NCI-H187 (cell line): ENCODE data around the gene PRSS12.
"Not testable (repeated sequence)": the region's sequence is repeated elsewhere in the genome, so short reads cannot be mapped to it uniquely, and the experiment has no call there.

Experiments
- DNase-seq, 2 experiments: peaks; one replicate each; lab custom pipeline; 2025; lab: John Stamatoyannopoulos, UW

PRSS12 gene

DNA sequence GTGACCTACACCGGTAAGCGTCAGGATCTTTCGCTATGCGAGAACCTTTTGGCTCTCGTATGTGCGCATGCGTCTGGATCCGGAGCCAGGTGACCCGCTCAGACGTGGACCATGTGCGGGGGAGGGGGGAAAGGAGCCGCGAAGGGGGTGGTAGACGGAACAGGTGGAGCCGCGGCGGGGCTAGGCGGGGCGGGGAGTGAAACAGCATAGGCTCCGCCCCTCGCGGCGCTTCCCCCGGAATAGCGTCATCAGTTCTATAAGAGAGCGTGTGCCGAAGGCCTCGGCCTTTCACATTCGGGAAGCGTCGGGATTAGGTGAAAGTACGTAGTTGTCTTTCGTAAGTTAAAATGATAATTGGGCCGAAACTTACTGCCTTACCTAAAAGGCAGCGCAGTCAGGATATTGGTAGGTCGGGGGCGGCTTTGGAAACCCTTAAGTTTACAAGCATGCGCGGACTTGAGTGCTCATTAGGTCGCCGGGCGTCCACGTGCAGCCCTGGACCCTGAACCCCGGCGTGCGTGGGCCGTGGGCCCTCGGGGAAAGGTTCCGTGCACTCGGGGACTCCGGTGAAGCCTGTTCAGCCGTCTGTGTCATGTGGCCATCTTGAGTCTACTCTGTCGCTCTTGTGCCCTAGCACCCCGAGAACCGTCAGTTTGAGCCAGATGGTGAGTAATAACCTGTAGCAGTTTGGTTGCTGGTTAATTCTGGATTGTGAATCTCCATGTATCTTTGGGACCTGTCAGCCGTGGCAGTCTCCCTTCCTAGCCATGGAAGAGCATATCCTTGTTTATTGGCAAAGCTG, 74.1 kb downstream of the PRSS12 start:
- peak; percentile 71 to 93 for DNase-seq

DNA sequence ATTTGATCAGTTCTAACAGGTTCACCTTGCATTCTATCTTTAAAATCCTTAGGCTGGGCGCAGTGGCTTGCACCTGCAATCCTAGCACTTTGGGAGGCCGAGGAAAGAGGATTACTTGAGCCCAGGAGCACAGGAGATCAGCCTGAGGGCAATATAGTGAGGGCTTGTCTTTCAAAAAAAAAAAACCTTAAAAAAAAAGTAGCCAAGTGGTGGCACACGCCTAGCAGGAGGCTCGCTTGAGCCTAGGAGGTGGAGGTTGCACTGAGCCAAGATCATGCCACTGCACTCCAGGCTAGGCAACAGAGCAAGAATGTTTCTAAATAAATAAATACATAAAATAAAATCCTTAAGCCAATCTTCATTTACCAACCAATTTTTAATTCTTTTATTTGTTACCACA, 75.6 kb downstream of the PRSS12 start:
- DNase-seq, result no peak

DNA sequence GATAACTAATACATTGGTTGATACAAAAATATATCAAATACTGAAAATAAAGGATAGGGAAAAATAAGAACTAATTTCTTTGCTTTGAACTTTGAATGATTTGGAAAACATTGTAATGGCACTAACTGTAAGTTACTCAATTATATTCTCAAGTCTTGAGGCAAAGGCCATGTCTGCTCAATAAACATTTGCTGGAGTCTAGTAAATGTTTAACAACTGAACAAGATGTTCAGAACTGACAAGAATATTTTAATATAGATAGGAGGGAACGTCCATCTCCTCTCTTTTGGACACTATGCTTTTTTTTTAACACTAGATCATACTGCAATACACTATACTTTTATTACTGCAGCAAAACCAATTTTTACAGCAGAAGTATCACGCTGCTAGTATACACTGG, 76.2 kb downstream of the PRSS12 start:
- no peak for DNase-seq

DNA sequence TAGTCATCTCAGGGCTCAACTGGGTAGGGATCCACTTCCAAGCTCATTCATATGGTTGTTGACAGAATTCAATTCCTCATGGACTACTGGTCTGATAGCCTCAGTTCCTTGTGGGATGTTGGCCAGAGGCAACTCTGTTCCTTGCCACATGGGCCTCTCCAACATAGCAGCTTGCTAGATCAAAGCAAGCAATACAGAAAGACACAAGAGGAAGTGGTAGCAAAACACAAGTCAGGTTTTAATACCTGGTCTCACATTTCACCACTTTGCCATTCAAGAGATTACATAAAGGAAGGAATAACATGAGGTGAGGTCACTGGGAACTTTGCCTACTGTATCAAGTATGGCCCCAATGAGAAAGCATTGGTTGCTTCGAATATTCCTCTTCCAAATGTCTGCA, 79.2 kb downstream of the PRSS12 start:
- no peak for DNase-seq

DNA sequence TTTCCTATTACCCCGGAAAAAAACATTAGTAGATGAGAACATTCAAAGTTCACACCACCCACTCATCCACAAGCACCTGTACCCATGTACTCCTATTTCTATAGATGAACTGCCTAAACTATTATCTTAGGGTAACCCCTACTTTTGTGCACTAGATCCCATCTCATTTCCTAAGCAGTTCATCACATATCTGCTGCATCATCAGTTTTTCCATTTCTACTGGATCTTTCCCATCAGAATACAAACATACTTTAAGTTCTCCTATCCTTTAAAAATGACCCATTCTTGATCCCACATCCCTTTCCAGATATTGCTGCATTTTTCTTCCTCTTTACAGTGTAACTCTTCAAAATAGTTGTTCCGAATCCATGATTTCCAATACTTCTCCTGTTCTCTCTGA, 81.0 kb downstream of the PRSS12 start:
- DNase-seq, result no peak

DNA sequence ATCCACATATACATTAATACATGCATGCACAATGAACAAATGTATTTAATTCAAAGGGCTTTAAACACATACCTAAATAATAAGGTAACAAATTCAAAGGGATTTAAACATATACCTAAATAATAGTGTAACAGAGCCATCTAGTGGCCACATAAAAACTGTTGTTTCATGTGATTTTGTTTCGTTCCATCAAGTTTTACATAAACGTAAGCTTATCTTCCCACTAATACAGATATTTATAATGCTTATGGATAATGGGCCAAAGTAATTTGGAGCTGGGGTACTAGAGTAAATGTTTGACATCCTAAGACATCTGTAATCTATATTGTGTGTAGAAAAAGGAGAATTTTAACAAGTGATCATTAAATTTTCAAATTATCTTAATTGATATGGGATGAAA, 82.3 kb downstream of the PRSS12 start:
- DNase-seq, result no peak

DNA sequence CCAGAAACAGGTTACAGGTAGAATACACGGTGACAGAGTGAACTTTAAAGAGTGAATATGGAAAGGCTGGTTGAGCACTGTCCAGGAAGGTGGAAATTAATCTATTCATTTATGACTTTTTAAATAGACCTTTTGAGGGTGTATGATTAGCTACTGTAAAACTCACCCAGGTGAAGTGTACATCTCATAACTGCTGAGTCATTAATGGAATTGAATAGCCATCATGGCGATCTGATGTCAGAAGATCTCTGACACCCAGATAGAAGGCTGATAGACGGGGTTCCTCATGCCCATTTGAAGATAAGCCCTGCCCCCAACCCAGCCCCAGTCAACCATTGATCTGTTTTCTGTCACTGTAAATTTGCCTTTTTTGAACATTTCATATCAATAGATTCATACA, 84.0 kb downstream of the PRSS12 start:
- no peak for DNase-seq

DNA sequence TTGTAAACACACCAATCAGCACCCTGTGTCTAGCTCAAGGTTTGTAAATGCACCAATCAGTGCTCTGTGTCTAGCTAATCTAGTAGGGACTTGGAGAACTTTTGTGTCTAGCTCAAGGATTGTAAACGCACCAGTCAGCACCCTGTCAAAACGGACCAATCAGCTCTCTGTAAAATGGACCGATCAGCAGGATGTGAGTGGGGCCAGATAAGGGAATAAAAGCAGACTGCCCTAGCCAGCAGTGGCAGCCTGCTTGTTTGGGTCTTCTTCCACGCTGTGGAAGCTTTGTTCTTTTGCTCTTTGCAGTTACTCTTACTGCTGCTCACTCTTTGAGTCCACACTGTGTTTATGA, 86.7 kb downstream of the PRSS12 start:
- DNase-seq, result not testable (repeated sequence)

DNA sequence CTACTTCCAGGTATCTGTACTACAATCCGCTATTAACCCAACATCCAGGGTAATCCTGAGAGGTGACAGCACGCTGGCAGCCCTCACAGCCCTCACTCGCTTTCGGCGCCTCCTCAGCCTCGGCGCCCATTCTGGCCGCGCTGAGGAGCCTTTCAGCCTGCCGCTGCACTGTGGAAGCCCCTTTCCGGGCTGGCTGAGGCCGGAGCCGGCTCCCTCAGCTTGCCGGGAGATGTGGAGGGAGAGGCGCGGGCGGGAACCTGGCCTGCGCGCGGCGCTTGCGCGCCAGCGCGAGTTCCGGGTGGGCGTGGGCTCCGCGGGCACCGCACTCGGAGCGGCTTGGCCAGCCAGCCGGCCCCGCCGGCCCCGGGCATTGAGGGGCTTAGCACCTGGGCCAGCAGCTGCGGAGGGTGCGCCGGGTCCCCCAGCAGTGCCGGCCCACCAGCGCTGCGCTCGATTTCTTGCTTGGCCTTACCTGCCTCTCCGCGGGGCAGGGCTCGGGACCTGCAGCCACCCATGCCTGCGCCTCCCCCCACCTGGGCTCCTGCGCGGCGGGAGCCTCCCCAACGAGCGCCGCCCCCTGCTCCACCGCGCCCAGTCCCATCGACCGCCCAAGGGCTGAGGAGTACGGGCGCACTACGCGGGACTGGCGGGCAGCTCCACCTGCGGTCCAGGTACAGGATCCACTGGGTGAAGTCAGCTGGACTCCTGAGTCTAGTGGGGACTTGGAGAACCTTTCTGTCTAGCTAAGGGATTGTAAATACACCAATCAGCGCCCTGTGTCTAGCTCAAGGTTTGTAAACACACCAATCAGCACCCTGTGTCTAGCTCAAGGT, 87.3 kb downstream of the PRSS12 start:
- DNase-seq, result no peak

DNA sequence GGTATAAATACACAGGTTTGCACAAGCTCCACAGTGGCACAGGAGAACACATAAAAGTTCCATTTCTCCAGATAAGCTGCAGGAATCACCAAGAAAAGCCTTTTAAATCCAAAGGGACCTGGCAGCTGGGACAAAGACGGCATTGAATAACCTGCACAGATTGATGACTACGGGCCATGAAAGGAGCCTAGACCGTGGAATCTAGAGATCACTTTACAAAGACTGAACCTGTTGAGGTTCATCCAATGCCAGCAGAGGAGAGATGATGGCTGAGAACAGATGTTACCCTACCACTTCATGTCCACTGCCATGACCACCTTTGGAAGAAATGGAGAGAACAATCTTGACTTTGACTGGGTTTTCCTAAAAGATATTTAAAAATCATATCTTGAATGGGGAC, 88.7 kb downstream of the PRSS12 start:
- no peak for DNase-seq

DNA sequence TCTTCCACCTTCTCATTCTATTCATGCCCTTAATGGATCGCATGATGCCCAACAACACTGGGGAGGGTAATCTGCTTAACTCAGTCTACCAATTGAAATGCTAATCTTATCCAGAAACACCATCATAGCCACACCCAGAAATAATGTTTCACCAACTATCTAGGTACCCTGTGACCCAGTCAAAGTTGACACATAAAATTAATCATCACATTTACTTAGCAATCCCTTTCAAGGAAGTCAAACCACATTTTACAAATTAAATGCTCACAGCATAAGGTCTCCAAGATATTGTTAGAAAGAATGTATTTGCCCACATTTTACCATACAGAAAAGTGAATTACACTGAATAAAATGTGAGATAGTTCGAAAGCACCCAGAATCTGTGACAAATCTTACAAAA, 92.5 kb downstream of the PRSS12 start:
- no peak for DNase-seq

DNA sequence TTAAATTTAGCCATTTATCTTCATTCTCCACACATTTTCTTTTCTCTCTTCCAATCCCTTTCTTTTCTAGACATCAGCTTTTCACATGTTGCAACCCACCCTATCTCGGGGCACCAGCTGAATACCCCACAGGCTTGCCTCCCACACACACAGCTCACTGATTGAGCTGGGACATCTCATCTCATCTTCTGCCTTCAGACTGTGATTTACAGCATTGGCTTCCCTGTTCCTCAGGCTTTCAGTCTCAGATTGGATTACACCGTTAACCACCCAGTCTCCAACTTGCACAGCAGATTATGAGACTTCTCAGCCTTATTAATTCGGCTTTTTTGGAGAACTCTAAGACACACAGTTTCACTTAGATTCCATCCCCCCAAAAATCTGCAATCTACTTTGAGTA, 93.7 kb downstream of the PRSS12 start:
- DNase-seq, result no peak

DNA sequence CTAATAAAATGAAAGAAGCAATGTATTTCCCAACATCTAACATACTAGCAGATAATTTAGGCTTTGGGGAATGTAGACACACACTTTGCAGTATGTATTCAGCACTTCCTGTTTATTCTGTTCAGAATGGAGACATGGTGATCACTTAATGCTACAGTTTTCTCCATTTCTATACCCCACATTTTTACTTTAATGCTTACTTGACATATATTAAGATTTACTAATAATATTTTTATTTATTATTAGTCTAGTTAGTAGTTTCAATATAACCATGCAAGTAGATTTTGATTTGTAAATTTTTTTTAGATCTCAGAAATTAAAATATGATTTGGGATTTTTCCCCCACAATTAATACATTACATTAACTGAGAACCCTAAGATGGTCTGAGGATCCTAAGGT, 98.4 kb downstream of the PRSS12 start:
- no peak for DNase-seq

DNA sequence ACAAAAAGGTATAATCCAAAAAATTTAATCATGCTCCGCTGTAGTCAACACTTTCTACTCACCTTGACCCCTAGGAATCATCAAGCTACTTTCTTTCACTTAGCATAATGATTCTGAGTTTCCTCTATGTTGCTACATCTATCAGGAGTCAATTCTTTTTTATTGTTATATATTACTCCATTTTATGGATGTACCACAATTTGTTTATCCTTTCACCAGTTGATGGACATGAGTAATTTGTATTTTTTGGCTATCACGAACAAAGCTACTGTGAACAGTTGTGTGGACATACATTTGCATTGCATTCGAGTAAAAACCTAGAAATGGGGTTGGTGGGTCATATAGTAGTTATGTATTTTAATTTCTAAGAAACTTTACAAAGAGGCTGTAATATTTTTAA, 102.9 kb downstream of the PRSS12 start:
- no peak for DNase-seq

DNA sequence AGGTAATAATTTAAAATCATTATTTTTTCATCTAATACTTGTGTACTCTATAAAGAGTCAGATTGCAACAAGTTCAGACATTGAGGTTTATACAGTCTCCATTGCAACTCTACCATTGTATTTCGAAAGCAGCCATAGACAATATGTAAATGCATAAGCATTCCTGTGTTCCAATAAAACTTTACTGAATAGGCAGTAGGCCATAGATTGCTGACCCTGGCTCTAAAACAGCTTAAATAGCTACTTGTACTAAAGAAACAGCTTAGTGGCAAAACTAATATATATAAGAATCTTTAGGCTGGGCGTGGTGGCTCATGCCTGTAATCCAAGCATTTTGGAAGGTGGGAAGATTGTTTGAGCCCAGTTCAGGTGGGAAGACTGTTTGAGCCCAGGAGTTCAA, 115.3 kb downstream of the PRSS12 start:
- no peak for DNase-seq

DNA sequence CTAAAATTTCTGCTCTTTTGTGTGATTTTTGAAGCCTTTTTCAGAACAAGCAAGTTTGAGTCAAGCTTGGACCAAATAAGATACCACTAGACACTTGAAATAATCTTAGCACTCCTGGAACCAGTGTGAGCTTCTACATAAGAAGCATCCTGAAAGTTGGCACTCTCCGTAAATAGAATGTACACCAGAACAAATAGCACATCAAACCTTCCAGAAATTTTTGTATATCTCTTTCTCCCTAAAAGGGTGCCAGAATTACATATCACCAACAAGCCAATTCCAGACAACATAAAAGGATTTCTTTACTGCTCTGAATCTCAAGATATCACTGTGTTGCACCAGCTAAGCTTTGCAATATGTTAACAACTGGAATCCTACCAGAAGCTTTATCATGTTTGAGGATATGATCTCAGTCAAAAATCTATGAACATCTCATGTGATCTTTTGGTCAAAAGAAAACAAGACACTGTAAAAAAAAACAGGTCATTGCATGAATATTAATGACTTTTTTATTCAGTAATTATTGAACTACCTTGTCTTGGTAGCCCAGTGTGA, 117.2 kb downstream of the PRSS12 start:
- DNase-seq, result no peak
